CD4-positive, alpha-beta T cell treated with Interleukin-4 for 4 hours (primary cell): ENCODE measurements around the gene DDRGK1.
"Not testable (repeated sequence)": the region's sequence is repeated elsewhere in the genome, so short reads cannot be mapped to it uniquely, and the experiment has no call there.

Source experiments
- DNase-seq: peaks from one replicate; pipeline ENCODE4 v3.0.0-alpha.2; 2020

Gene DDRGK1

GRCh38 chr20:3210346-3210745 lies 5.9 kb upstream of the DDRGK1 start:
- DNase-seq: no peak

GRCh38 chr20:3209946-3210317 lies 5.5 kb upstream of the DDRGK1 start:
- no peak for DNase-seq

GRCh38 chr20:3209257-3209945 lies 4.9 kb upstream of the DDRGK1 start, which contains the start of gene ITPA:
Gene ITPA (plus strand): TSS chr20:3209498. CDS start chr20:3209552, 54 bp downstream.
- peak; percentile 63 for DNase-seq

GRCh38 chr20:3208786-3209256 lies 4.3 kb upstream of the DDRGK1 start:
- no peak for DNase-seq

- DNase-seq: peak; percentile 11
Observed at GRCh38 chr20:3203315-3204123, 963 bp downstream of the DDRGK1 start.

GRCh38 chr20:3202965-3203314 lies 1.5 kb downstream of the DDRGK1 start:
- DNase-seq: no peak

GRCh38 chr20:3199976-3200755 lies 4.3 kb downstream of the DDRGK1 start:
- no peak for DNase-seq

GRCh38 chr20:3199206-3199605 lies 5.3 kb downstream of the DDRGK1 start:
- DNase-seq: no peak

GRCh38 chr20:3195590-3196237 lies 8.8 kb downstream of the DDRGK1 start:
- no peak for DNase-seq

GRCh38 chr20:3194617-3195280 lies 9.7 kb downstream of the DDRGK1 start:
- no peak for DNase-seq

- DNase-seq: no peak
Observed at GRCh38 chr20:3193806-3194616, 10.5 kb downstream of the DDRGK1 start.

- DNase-seq: no peak
Observed at GRCh38 chr20:3192226-3193015, 12.1 kb downstream of the DDRGK1 start.

- no peak for DNase-seq
Observed at GRCh38 chr20:3190681-3191111, 13.8 kb downstream of the DDRGK1 start.

GRCh38 chr20:3189561-3190131 lies 14.8 kb downstream of the DDRGK1 start:
- no peak for DNase-seq

- no peak for DNase-seq
Observed at GRCh38 chr20:3188823-3189413, 15.6 kb downstream of the DDRGK1 start.

- not testable (repeated sequence) for DNase-seq
Observed at GRCh38 chr20:3187861-3188260, 16.6 kb downstream of the DDRGK1 start.

- DNase-seq: no peak
Observed at GRCh38 chr20:3183896-3184612, 20.4 kb downstream of the DDRGK1 start.

GRCh38 chr20:3182429-3182828 lies 22.1 kb downstream of the DDRGK1 start:
- DNase-seq: not testable (repeated sequence)

GRCh38 chr20:3181270-3181669 lies 23.2 kb downstream of the DDRGK1 start:
- no peak for DNase-seq
